Endothelial cell of umbilical vein (primary cell): Measurements from ENCODE around the gene DGKK. TPM values are rescaled to one million over a fixed set of nuclear protein-coding genes. Genes with fewer than 3 reads are reported as not detected.

ENCODE experiments used
- BruUV-seq: library from RNA; stranded (reverse); fragments of 400-500 nt; replicated peaks from 2 replicates; lab custom pipeline; 2021; lab: Mats Ljungman, UMichigan
- CTCF ChIA-PET: fragments of 300-600, 350-600 bp; sonication (Branson Sonifier 250); formaldehyde crosslinking; loops from one replicate; lab custom pipeline; 2021; ENCODE audit warnings: antibody characterized with exemption, inconsistent platforms; lab: Charles Lee
- POLR2A ChIA-PET: fragments of 300-600, 350-600 bp; sonication (Branson Sonifier 250); formaldehyde crosslinking; loops from one replicate; lab custom pipeline; 2021; ENCODE audit warnings: antibody characterized with exemption, inconsistent platforms; lab: Charles Lee
- DNase-seq: peaks from one replicate; pipeline ENCODE4 v3.0.0-alpha.2; 2011; ENCODE audit warnings: low read depth, low spot score
- FAIRE-seq: peaks from 2 replicates; lab custom pipeline; 2011; peaks lifted over from hg19 to GRCh38; lab: Jason Lieb, UNC
- H2AFZ ChIP-seq: 2 replicates; pipeline ENCODE4 v1.6.0; 2012; ENCODE audit warnings: low read depth, low read length, control low read depth, inconsistent platforms
- H3K27ac ChIP-seq: 2 replicates; pipeline ENCODE4 v1.5.1; 2011; ENCODE audit warnings: low read depth, mild to moderate bottlenecking, control low read depth, low read length, moderate library complexity; ENCODE audit not compliant: insufficient read depth
- H3K27me3 ChIP-seq, 2 experiments: 2 replicates each; pipeline versions ENCODE4 v1.6.0 to v1.6.1; 2011; ENCODE audit warnings: low read length in 2 of 2, mixed read lengths in 1 of 2; ENCODE audit not compliant: control insufficient read depth in 2 of 2, insufficient read depth in 2 of 2
- H3K36me3 ChIP-seq, 2 experiments: 2 replicates in 1 of 2; 3 replicates in 1 of 2; pipeline ENCODE4 v1.5.1; 2011; ENCODE audit warnings: low read length in 2 of 2, mild to moderate bottlenecking in 1 of 2, moderate library complexity in 1 of 2; ENCODE audit not compliant: control insufficient read depth in 2 of 2, insufficient read depth in 2 of 2; ENCODE audit errors: extremely low read depth in 1 of 2
- H3K4me1 ChIP-seq: 3 replicates; pipeline ENCODE4 v1.5.1; 2011; ENCODE audit warnings: mild to moderate bottlenecking, low read length; ENCODE audit not compliant: control insufficient read depth, insufficient read depth; ENCODE audit errors: extremely low read depth
- H3K4me2 ChIP-seq: 2 replicates; pipeline ENCODE4 v1.6.1; 2011; ENCODE audit warnings: low read length, control low read depth, mixed read lengths; ENCODE audit not compliant: insufficient read depth
- H3K4me3 ChIP-seq, 3 experiments: fragments of 200-600 bp in 1 of 3; sonication (generic), shearing (Covaris generic) in 1 of 3; replicated peaks in 1 of 3; 2 replicates each; pipeline ENCODE4 v1.5.1; 2011 to 2016; ENCODE audit warnings: control low read depth in 3 of 3, low read length in 3 of 3, mild to moderate bottlenecking in 2 of 3, inconsistent platforms in 1 of 3, low read depth in 1 of 3, moderate library complexity in 1 of 3; ENCODE audit not compliant: insufficient read depth in 1 of 3
- H3K79me2 ChIP-seq: 2 replicates; pipeline ENCODE4 v1.6.0; 2012; ENCODE audit warnings: low read length, inconsistent platforms; ENCODE audit not compliant: control insufficient read depth, insufficient read depth
- H3K9ac ChIP-seq: replicated peaks from 2 replicates; pipeline ENCODE3; 2011; ENCODE audit warnings: low read length, control low read depth; ENCODE audit not compliant: insufficient read depth; ENCODE audit errors: extremely low read depth
- H3K9me1 ChIP-seq: replicated peaks from 3 replicates; pipeline ENCODE4 v1.6.0; 2011; ENCODE audit warnings: mild to moderate bottlenecking, low read length; ENCODE audit not compliant: control insufficient read depth, insufficient read depth; ENCODE audit errors: extremely low read depth
- H3K9me3 ChIP-seq: replicated peaks from 2 replicates; pipeline ENCODE4 v1.5.1; 2012; ENCODE audit warnings: low read length, inconsistent platforms; ENCODE audit not compliant: control insufficient read depth, insufficient read depth
- H4K20me1 ChIP-seq: replicated peaks from 2 replicates; pipeline ENCODE3; 2011; ENCODE audit warnings: mild to moderate bottlenecking, low read length; ENCODE audit not compliant: control insufficient read depth, insufficient read depth; ENCODE audit errors: extremely low read depth
- EZH2 ChIP-seq: IDR thresholded peaks from 2 replicates; pipeline ENCODE4 v1.6.1; 2012; ENCODE audit warnings: borderline replicate concordance, low read depth, mild to moderate bottlenecking, moderate library complexity, low read length, inconsistent platforms; ENCODE audit not compliant: severe bottlenecking
- JUN ChIP-seq: IDR thresholded peaks from 2 replicates; pipeline ENCODE4 v1.6.1; 2011; ENCODE audit warnings: borderline replicate concordance, low read depth; ENCODE audit not compliant: insufficient read length, insufficient read depth
- MYC ChIP-seq: IDR thresholded peaks from one replicate; pipeline ENCODE4 v1.6.1; 2011; ENCODE audit warnings: mild to moderate bottlenecking, low read depth, low read length
- POLR2A ChIP-seq: IDR thresholded peaks from 2 replicates; pipeline ENCODE4 v1.6.1; 2012; ENCODE audit warnings: low read depth, mild to moderate bottlenecking, control low read depth, low read length
- dilution Hi-C: fragments of 300-500 bp; cut with MboI; formaldehyde crosslinking; loops from one replicate; pipeline ENCODE4 v1.15.0; 2019; ENCODE audit warnings: low sequenced_read_pairs; ENCODE audit not compliant: extremely low pct_ligation_motif_present
- intact Hi-C: fragments of 100-400 bp; cut with micrococcal nuclease; formaldehyde crosslinking; loops from one replicate; pipeline ENCODE4 v1.10.0; 2022
- polyA plus RNA-seq, 4 experiments: library from polyadenylated mRNA; depleted of rRNA in 3 of 4; stranded (reverse) in 3 of 4; unstranded in 1 of 4; fragments of >200 nt; gene quantifications; 2 replicates each; pipeline versions ENCODE4 v1.2.1 to v1.2.3, GENCODE V29; 2011 to 2012; ENCODE audit warnings: missing spikeins in 1 of 4
- total RNA-seq: library from RNA; stranded (reverse); gene quantifications from 2 replicates; pipeline ENCODE4 v1.2.3, GENCODE V29; 2021
- TF ChIP-seq, protein P1 (sequence below): IDR thresholded peaks from 2 replicates; pipeline ENCODE4 v1.6.1; 2011; ENCODE audit not compliant: insufficient read depth, insufficient read length
- TF ChIP-seq, protein P2 (sequence below), 2 donors: IDR thresholded peaks; 1 replicate in 1 of 2; 2 replicates in 1 of 2; pipeline ENCODE4 v1.5.1; 2011; ENCODE audit warnings: low read length in 2 of 2, mild to moderate bottlenecking in 2 of 2, moderate library complexity in 2 of 2, control low read depth in 1 of 2, inconsistent platforms in 1 of 2, low read depth in 1 of 2; ENCODE audit not compliant: insufficient read depth in 1 of 2; ENCODE audit errors: extremely low read depth in 1 of 2

Gene DGKK
- total and polyA plus RNA-seq, 2 donors (not counting 3 experiments of a cell fraction or from before 2014, with no cell fraction given): not detected

DNA sequence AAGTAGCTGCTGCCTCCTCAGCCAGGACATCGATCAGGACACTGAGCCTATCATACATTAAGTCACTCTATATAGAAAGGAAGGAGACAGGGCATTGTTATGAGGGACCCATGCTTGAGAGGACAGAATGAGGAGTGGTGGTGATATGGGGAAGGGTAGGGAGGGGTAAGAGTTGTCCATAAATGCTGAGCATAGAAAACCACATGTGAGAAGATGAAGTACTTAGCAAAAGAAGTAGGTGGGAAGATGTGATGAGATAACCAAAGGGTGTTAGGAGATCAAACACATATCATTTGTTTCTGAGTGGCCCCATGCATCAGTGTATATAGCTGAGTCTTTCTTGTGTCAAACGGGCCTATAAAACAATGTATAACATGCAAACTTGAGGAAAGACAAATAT is 84.1 kb downstream of the DGKK start:
- Histone ChIP-seq H4K20me1 (no peaks in the 10 kb centered on the region), H3K79me2 (no peaks in the 10 kb centered on the region), H3K9ac (no peak overlapping the region), H3K4me3 (no peak overlapping the region), H3K4me1 (no peaks in the 10 kb centered on the region), H3K36me3 (no peaks in the 10 kb centered on the region), H3K4me2 (no peak overlapping the region), H3K27me3 (no peaks in the 10 kb centered on the region), H2AFZ (no peak overlapping the region), H3K9me3 (no peaks in the 10 kb centered on the region), H3K9me1 (no peaks in the 10 kb centered on the region), H3K27ac (no peak overlapping the region)
- ChIA-PET POLR2A (no interaction called here), CTCF (no interaction called here)
- TF ChIP-seq JUN: no peak
- FAIRE-seq: no peak
- dilution Hi-C loops: no loop called here
- BruUV-seq: no TSS peak
- intact Hi-C loops: no loop called here
- no peak for DNase-seq

DNA sequence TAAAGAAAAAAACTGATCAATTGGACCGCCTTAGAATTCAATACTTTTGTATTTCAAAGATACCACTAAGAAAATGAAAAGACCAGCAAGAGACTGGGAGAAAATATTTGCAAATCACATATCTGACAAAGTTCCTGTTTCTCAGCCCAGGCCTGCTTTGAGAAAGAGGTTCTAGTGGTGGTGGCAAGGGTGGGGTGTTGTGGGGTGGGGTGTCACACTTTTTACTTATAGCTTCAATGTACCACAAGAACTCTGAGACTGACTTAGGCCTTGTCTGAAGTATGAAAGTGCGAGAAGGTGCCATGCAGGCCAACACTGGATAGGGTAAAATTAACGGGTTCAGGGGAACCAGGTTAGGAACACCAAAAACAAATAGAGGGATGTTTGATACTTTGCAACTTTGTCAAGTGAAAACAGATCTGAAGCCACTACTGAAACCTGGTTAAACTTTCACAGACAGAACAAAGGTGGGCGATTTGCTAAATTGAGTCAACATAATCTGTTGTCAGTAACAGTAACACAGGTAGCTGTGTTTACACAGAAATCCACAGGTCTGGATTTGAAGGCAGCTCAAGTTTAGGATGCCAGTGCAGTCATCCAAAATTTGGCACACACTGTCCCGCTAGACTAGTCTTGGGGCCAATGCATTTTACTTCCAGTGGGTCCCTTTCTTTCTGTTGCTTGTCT is 88.8 kb downstream of the DGKK start:
- no peak for FAIRE-seq

More for the DNA sequence above, 88.8 kb downstream of the DGKK start:
- intact Hi-C loops (no loop called here), dilution Hi-C loops (no loop called here)
- H3K27me3 ChIP-seq: no peaks in the 10 kb centered on the region
- no peak overlapping the region for H3K4me2 ChIP-seq
- no peak overlapping the region for H3K27ac ChIP-seq
- ChIA-PET CTCF (no interaction called here), POLR2A (no interaction called here)
- H3K79me2 ChIP-seq: no peaks in the 10 kb centered on the region
- BruUV-seq: no TSS peak
- H2AFZ ChIP-seq: no peak overlapping the region
- no peak overlapping the region for H3K4me3 ChIP-seq
- H3K9me3 ChIP-seq: no peaks in the 10 kb centered on the region
- H4K20me1 ChIP-seq: no peaks in the 10 kb centered on the region
- no peaks in the 10 kb centered on the region for H3K36me3 ChIP-seq
- TF ChIP-seq, protein P1, sequence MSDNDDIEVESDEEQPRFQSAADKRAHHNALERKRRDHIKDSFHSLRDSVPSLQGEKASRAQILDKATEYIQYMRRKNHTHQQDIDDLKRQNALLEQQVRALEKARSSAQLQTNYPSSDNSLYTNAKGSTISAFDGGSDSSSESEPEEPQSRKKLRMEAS: no peak
- no peak for TF ChIP-seq MYC
- no peak for TF ChIP-seq EZH2
- TF ChIP-seq POLR2A: no peak
- TF ChIP-seq, protein P2, sequence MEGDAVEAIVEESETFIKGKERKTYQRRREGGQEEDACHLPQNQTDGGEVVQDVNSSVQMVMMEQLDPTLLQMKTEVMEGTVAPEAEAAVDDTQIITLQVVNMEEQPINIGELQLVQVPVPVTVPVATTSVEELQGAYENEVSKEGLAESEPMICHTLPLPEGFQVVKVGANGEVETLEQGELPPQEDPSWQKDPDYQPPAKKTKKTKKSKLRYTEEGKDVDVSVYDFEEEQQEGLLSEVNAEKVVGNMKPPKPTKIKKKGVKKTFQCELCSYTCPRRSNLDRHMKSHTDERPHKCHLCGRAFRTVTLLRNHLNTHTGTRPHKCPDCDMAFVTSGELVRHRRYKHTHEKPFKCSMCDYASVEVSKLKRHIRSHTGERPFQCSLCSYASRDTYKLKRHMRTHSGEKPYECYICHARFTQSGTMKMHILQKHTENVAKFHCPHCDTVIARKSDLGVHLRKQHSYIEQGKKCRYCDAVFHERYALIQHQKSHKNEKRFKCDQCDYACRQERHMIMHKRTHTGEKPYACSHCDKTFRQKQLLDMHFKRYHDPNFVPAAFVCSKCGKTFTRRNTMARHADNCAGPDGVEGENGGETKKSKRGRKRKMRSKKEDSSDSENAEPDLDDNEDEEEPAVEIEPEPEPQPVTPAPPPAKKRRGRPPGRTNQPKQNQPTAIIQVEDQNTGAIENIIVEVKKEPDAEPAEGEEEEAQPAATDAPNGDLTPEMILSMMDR (IDR thresholded peaks at IDR 0.05; ENCODE audit: extremely low read depth in 1 of 2, insufficient read depth in 1 of 2, low read depth in 1 of 2, low read length in 2 of 2): no peak
- no peaks in the 10 kb centered on the region for H3K9me1 ChIP-seq
- no peaks in the 10 kb centered on the region for H3K4me1 ChIP-seq
- H3K9ac ChIP-seq: no peak overlapping the region
- no peak for DNase-seq
